ENCODE results near the gene TMCO6.
"Not testable (repeated sequence)": the region's sequence is repeated elsewhere in the genome, so short reads cannot be mapped to it uniquely, and the experiment has no call there.

The TMCO6 gene

DNA sequence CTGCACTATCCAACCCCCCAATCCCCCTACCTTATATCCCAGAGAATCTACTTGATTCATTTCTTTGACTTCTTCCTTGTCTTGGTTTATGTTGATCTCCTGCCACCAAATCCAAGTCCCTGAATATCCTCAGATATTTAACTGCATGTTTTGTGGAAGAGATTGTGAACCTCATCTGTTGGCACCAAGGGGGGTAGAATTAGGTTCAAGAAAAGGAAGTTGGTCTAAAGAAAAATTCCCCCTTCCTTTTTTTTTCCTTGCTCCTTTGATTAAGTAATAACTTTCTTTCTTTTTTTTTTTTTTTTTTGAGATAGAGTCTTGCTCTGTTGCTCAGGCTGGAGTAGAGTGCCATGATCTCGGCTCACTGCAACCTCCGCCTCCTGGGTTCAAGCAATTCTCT is 5.8 kb upstream of the TMCO6 start:
- POLR2A ChIA-PET: interaction anchor here (0.8 kb wide), 1 partner anchor 14 kb away, joined by 3 read pairs; the partner anchor contains the start of genes IK and NDUFA2
- CTCF ChIA-PET: interaction anchor here (0.7 to 2.8 kb wide), 5 partner anchors 9 to 282 kb away, joined by 4 to 10 read pairs (median 6); no protein-coding TSS in a partner anchor

DNA sequence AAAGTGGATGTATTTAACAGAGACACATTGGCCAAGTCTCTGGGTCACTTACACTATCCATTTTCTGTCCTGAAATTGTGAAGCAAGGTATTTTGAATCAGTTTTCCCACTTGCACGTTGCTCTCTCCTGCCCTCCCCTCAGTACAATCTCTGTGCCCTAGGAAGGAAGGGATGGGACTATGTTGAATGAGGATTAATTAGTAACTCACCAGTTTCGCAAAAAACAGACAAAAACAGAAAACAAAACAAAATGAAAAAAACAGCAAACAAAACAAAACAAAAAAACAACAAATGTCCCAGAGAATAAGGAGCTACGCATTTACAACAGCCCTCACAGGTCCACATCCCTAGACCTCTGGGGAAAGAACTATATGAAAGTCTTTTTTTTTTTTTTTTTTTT is 5.1 kb upstream of the TMCO6 start:
- POLR2A ChIA-PET: no interaction called here

More for the DNA sequence above, 5.8 kb upstream of the TMCO6 start:
- TF ChIP-seq, protein P1, sequence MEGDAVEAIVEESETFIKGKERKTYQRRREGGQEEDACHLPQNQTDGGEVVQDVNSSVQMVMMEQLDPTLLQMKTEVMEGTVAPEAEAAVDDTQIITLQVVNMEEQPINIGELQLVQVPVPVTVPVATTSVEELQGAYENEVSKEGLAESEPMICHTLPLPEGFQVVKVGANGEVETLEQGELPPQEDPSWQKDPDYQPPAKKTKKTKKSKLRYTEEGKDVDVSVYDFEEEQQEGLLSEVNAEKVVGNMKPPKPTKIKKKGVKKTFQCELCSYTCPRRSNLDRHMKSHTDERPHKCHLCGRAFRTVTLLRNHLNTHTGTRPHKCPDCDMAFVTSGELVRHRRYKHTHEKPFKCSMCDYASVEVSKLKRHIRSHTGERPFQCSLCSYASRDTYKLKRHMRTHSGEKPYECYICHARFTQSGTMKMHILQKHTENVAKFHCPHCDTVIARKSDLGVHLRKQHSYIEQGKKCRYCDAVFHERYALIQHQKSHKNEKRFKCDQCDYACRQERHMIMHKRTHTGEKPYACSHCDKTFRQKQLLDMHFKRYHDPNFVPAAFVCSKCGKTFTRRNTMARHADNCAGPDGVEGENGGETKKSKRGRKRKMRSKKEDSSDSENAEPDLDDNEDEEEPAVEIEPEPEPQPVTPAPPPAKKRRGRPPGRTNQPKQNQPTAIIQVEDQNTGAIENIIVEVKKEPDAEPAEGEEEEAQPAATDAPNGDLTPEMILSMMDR (IDR thresholded peaks at IDR 0.05; ENCODE audit: control extremely low read depth, extremely low read depth, low read depth, missing control alignments): no peak
- no peak for DNase-seq (ENCODE audit: extremely low spot score)

DNA sequence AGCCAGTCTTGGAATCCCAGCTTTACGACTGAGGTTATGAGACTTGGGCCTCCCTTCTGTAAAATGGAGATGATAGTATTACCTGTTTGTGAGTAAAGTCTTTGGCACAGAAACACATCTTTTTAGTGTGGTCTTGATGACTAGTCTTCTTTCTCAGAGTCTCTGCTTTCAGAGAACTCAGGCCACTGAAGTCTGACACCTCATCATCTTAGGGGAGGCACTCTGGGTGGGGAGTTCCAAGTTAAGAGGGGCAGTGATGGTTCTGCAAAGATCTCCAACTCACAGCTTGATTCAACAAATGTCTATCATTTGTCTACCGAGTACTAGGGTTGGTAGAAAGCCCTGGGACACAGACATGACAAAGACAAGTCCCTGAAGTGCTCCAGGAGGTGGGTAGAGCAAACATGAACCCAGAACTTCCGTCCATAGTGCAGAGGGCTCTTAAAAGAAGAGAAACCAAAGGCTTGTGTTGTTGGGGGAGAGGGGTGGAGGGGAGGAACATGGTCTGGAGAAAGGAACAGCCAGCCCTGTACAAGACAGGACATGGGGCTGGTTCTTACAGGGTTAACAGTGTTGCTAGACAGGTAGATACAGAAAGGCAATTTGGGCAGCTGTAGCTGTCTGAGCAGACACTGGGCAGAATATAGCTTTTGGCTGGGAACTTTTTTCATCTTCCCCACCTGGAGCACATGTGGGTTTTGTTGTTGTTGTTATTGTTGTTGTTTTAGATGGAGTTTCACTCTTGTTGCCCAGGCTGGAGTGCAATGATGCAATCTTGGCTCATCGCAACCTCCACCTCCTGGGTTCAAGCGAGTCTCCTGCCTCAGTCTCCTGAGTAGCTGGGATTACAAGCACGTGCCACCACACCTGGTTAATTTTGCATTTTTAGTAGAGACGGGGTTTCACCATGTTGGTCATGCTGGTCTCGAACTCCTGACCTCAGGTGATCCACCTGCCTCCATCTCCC is 3.7 kb upstream of the TMCO6 start:
- POLR2A ChIA-PET: interaction anchor here (0.6 kb wide), 1 partner anchor 122 kb away, joined by 4 read pairs; no protein-coding TSS in a partner anchor
- TF ChIP-seq, protein P1 (IDR thresholded peaks at IDR 0.05; ENCODE audit: control extremely low read depth, extremely low read depth, low read depth, missing control alignments): no peak
- no peak for DNase-seq (ENCODE audit: extremely low spot score)
- CTCF ChIA-PET: interaction anchor here (0.6 to 2.9 kb wide), 33 partner anchors 8 to 287 kb away, joined by 3 to 27 read pairs (median 4); partner anchors contain the start of genes ANKHD1, APBB3, EIF4EBP3 and HARS1

More for the DNA sequence above, 5.1 kb upstream of the TMCO6 start:
- CTCF ChIA-PET: interaction anchor here (0.7 to 2.9 kb wide), 16 partner anchors 9 to 288 kb away, joined by 3 to 27 read pairs (median 6); partner anchors contain the start of genes HBEGF, IK, NDUFA2 and SRA1
- no peak for DNase-seq (ENCODE audit: extremely low spot score)
- TF ChIP-seq, protein P1 (IDR thresholded peaks at IDR 0.05; ENCODE audit: control extremely low read depth, extremely low read depth, low read depth, missing control alignments): no peak

DNA sequence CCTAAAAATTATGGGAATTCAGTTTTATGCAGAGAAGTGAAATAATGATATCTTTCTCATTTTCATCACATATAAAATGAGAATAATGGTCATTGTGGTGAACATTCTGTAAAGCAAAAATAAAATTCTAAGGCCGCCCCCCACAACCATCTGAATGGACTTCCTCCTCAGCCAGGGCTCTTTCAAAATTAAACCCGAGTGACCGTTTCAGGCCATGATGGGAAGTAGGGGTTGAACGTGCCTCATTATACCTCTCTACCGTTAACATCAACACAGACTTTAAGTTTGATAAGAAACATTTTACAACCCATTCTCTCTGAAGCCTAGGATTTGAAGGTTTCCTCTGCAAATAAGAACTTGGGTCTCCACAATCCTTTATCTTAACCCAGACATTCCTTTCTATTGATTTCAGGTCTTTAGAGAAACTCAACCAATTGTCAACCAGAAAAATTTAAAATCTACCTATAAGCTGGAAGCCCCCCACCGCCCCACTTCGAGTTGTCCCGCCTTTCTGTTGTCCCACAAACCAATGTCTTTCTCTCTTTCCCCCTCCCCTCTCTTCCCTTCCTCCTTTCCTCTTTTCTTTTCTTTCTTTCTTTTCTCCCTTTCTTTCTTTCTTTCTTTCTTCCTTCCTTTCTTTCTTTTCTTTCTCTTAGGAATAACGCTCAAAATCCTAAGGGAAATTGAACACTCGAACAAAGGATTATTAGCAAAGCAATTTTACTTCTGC is 1.7 kb upstream of the TMCO6 start:
- no peak for DNase-seq (ENCODE audit: extremely low spot score)
- TF ChIP-seq, protein P1 (IDR thresholded peaks at IDR 0.05; ENCODE audit: control extremely low read depth, extremely low read depth, low read depth, missing control alignments): no peak
- ChIA-PET POLR2A (no interaction called here), CTCF (interaction anchor here (0.7 to 1.3 kb wide), 3 partner anchors 10 to 279 kb away, joined by 3 read pairs; no protein-coding TSS in a partner anchor)

DNA sequence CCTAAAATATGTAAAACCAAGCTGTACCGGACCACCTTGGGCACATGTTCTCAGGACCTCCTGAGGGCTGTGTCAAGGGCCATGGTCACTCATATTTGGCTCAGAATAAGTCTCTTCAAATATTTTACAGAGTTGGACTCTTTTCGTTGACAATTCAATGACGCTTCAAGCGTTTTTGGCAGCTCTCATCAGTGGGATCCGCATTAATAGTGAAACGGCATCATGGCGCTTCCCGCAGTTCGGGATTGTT is 428 bp upstream of the TMCO6 start:
- CTCF ChIA-PET: interaction anchor here (0.7 to 2.0 kb wide), 12 partner anchors 8 to 280 kb away, joined by 3 to 7 read pairs (median 4); partner anchors contain the start of genes DND1, EIF4EBP3, IK and NDUFA2
- POLR2A ChIA-PET: interaction anchor here (1.4 kb wide), 1 partner anchor 8 kb away, joined by 4 read pairs; the partner anchor contains the start of genes IK and NDUFA2
- not testable (repeated sequence) for DNase-seq (ENCODE audit: extremely low spot score)

DNA sequence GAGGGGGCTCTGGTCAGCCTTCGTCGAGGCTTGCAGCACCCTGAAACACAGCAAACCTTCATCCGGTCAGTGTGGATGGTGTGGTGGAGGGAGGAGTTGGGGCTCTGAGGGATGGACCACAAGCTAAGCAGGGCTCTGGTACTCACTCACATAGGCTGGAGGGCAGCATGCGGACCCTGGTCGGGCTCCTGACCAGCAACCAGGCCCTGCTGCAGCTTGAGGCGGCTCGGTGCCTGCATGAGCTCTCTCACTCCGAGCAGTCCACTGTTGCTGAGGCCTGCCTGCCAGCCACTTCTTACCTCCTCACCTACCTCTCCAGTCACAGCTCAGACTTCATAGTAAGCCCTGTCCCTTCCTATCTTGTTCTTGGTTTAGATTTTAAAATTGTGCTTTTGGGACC is 2.5 kb downstream of the TMCO6 start:
- ChIA-PET POLR2A (interaction anchor here (1.2 kb wide), 1 partner anchor 11 kb away, joined by 3 read pairs; no protein-coding TSS in a partner anchor), CTCF (interaction anchor here (1.1 to 1.9 kb wide), 4 partner anchors 11 to 75 kb away, joined by 3 to 4 read pairs (median 4); no protein-coding TSS in a partner anchor)
- no peak for DNase-seq (ENCODE audit: extremely low spot score)
- TF ChIP-seq, protein P1 (IDR thresholded peaks at IDR 0.05; ENCODE audit: control extremely low read depth, extremely low read depth, low read depth, missing control alignments): no peak

Data from GM10248 (cell line).